ENCODE measurements around the gene KMT5B.

GRCh38 chr11:68122936-68123539 lies 90.1 kb downstream of the KMT5B start:
- TF ChIP-seq, protein P1, sequence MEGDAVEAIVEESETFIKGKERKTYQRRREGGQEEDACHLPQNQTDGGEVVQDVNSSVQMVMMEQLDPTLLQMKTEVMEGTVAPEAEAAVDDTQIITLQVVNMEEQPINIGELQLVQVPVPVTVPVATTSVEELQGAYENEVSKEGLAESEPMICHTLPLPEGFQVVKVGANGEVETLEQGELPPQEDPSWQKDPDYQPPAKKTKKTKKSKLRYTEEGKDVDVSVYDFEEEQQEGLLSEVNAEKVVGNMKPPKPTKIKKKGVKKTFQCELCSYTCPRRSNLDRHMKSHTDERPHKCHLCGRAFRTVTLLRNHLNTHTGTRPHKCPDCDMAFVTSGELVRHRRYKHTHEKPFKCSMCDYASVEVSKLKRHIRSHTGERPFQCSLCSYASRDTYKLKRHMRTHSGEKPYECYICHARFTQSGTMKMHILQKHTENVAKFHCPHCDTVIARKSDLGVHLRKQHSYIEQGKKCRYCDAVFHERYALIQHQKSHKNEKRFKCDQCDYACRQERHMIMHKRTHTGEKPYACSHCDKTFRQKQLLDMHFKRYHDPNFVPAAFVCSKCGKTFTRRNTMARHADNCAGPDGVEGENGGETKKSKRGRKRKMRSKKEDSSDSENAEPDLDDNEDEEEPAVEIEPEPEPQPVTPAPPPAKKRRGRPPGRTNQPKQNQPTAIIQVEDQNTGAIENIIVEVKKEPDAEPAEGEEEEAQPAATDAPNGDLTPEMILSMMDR (IDR thresholded peaks at IDR 0.05; ENCODE audit: insufficient read depth, low read depth, low read length) = no peak
- no peak for TF ChIP-seq EZH2 (IDR thresholded peaks at IDR 0.05; ENCODE audit: insufficient read depth, low read length)

All from astrocyte (in vitro differentiated cells and primary cell).